WTC11 (cell line): Measurements from ENCODE around the gene DOK7. TPM values are rescaled to one million over a fixed set of nuclear protein-coding genes. Genes with fewer than 3 reads are reported as not detected.

Experiments used
- ATAC-seq: fragments of 200-7000 bp; cut with Tn5 transposase; 2 replicates; pipeline ENCODE4 v1.10.0; 2021; ENCODE audit warnings: mild to moderate bottlenecking, moderate library complexity
- CTCF ChIA-PET: fragments of 300-600 bp; sonication (Branson Sonifier 250); formaldehyde crosslinking; loops from one replicate; lab custom pipeline; 2021; ENCODE audit warnings: antibody characterized with exemption; lab: Charles Lee
- POLR2A ChIA-PET: fragments of 350-600 bp; sonication (Branson Sonifier 250); formaldehyde crosslinking; loops from one replicate; lab custom pipeline; 2021; ENCODE audit warnings: antibody characterized with exemption; lab: Charles Lee
- DNase-seq: peaks from one replicate; pipeline ENCODE4 v3.0.0; 2021; ENCODE audit warnings: low spot score
- H3K27ac Mint-ChIP-seq: 2 replicates; pipeline ENCODE4 v1.8.0; 2021; ENCODE audit warnings: mixed read lengths
- H3K27me3 Mint-ChIP-seq: 2 replicates; pipeline ENCODE4 v1.8.0; 2021; ENCODE audit warnings: low read depth, mild to moderate bottlenecking, moderate library complexity, mixed read lengths
- H3K36me3 Mint-ChIP-seq: 2 replicates; pipeline ENCODE4 v1.8.0; 2021; ENCODE audit warnings: mixed read lengths
- H3K4me1 Mint-ChIP-seq: 2 replicates; pipeline ENCODE4 v1.8.0; 2022; ENCODE audit warnings: mixed read lengths
- H3K4me3 Mint-ChIP-seq: 2 replicates; pipeline ENCODE4 v1.8.0; 2021; ENCODE audit warnings: mild to moderate bottlenecking, moderate library complexity, mixed read lengths
- H3K9me3 Mint-ChIP-seq: 2 replicates; pipeline ENCODE4 v1.8.0; 2021; ENCODE audit warnings: mixed read lengths
- AR ChIP-seq: fragments of 250-450 bp; sonication (Bioruptor Pico); IDR thresholded peaks from 2 replicates; pipeline ENCODE4 v1.9.0; 2021; ENCODE audit warnings: mild to moderate bottlenecking
- ATF6 ChIP-seq: sonication (generic); formaldehyde crosslinking; IDR thresholded peaks from 2 replicates; pipeline ENCODE4 v1.8.1; 2023; ENCODE audit warnings: mild to moderate bottlenecking, missing genetic modification reagents
- CREB1 ChIP-seq: sonication (generic); formaldehyde crosslinking; IDR thresholded peaks from 2 replicates; pipeline ENCODE4 v1.8.0; 2023; ENCODE audit warnings: mild to moderate bottlenecking, missing genetic modification reagents
- CTCF ChIP-seq: fragments of 200-600 bp; IDR thresholded peaks from 2 replicates; pipeline ENCODE4 v1.8.0; 2022; ENCODE audit warnings: antibody characterized with exemption
- E2F1 ChIP-seq: sonication (generic); formaldehyde crosslinking; IDR thresholded peaks from 2 replicates; pipeline ENCODE4 v1.8.0; 2022; ENCODE audit warnings: mild to moderate bottlenecking, missing genetic modification reagents
- FOXK1 ChIP-seq: sonication (generic); formaldehyde crosslinking; IDR thresholded peaks from 2 replicates; pipeline ENCODE4 v1.8.0; 2022; ENCODE audit warnings: mild to moderate bottlenecking, moderate library complexity, missing genetic modification reagents
- FOXP1 ChIP-seq: sonication (generic); formaldehyde crosslinking; IDR thresholded peaks from 2 replicates; pipeline ENCODE4 v1.8.0; 2022; ENCODE audit warnings: missing genetic modification reagents, mild to moderate bottlenecking, moderate library complexity, borderline replicate concordance
- IRF2 ChIP-seq: sonication (generic); formaldehyde crosslinking; IDR thresholded peaks from 2 replicates; pipeline ENCODE4 v1.8.0; 2022; ENCODE audit warnings: low read depth, missing genetic modification reagents, borderline replicate concordance
- MAX ChIP-seq: sonication (generic); formaldehyde crosslinking; IDR thresholded peaks from 2 replicates; pipeline ENCODE4 v1.8.0; 2022; ENCODE audit warnings: mild to moderate bottlenecking, missing genetic modification reagents
- MLX ChIP-seq: sonication (generic); formaldehyde crosslinking; IDR thresholded peaks from 2 replicates; pipeline ENCODE4 v1.8.1; 2023; ENCODE audit warnings: mild to moderate bottlenecking, missing genetic modification reagents, moderate library complexity
- NFATC4 ChIP-seq: fragments of 250-450 bp; sonication (Bioruptor Pico); IDR thresholded peaks from 2 replicates; pipeline ENCODE4 v1.9.0; 2021; ENCODE audit warnings: mild to moderate bottlenecking
- NR2C2 ChIP-seq: sonication (generic); formaldehyde crosslinking; IDR thresholded peaks from 2 replicates; pipeline ENCODE4 v1.8.0; 2022; ENCODE audit warnings: mild to moderate bottlenecking, missing genetic modification reagents
- OVOL2 ChIP-seq: fragments of 250-450 bp; sonication (Bioruptor Pico); IDR thresholded peaks from 2 replicates; pipeline ENCODE4 v1.9.0; 2021; ENCODE audit warnings: mild to moderate bottlenecking, borderline replicate concordance
- PREB ChIP-seq: sonication (generic); formaldehyde crosslinking; IDR thresholded peaks from 2 replicates; pipeline ENCODE4 v1.8.1; 2022; ENCODE audit warnings: mild to moderate bottlenecking, missing genetic modification reagents, moderate library complexity, borderline replicate concordance
- PRRX2 ChIP-seq: fragments of 250-450 bp; sonication (Bioruptor Pico); IDR thresholded peaks from 2 replicates; pipeline ENCODE4 v1.8.0; 2021; ENCODE audit warnings: mild to moderate bottlenecking
- RELA ChIP-seq: sonication (generic); formaldehyde crosslinking; IDR thresholded peaks from 2 replicates; pipeline ENCODE4 v1.8.1; 2022; ENCODE audit warnings: missing genetic modification reagents, mild to moderate bottlenecking, borderline replicate concordance
- SMAD3 ChIP-seq: sonication (generic); formaldehyde crosslinking; IDR thresholded peaks from 2 replicates; pipeline ENCODE4 v1.8.0; 2022; ENCODE audit warnings: missing genetic modification reagents, mild to moderate bottlenecking, borderline replicate concordance
- SP1 ChIP-seq: sonication (generic); formaldehyde crosslinking; conservative IDR thresholded peaks from 2 replicates; pipeline ENCODE4 v1.8.1; 2022; ENCODE audit warnings: missing genetic modification reagents
- ZNF232 ChIP-seq: sonication (generic); formaldehyde crosslinking; IDR thresholded peaks from 2 replicates; pipeline ENCODE4 v1.8.0; 2022; ENCODE audit warnings: mild to moderate bottlenecking, missing genetic modification reagents
- ZNF263 ChIP-seq: sonication (generic); formaldehyde crosslinking; IDR thresholded peaks from 2 replicates; pipeline ENCODE4 v1.8.1; 2022; ENCODE audit warnings: low read depth, mild to moderate bottlenecking, moderate library complexity, missing genetic modification reagents
- ZNF416 ChIP-seq: fragments of 250-450 bp; sonication (Bioruptor Pico); IDR thresholded peaks from 2 replicates; pipeline ENCODE4 v1.9.0; 2021; ENCODE audit warnings: mild to moderate bottlenecking, inconsistent platforms
- total RNA-seq: library from RNA; stranded (reverse); gene quantifications from 3 replicates; pipeline ENCODE4 v1.2.3, GENCODE V29; 2021

DOK7 gene
- total RNA-seq, 1 experiment from 2014 or later = 0.22 TPM

- TF ChIP-seq CTCF (no peak), ZNF232 (CRISPR knock-in tag) (no peak), ZNF416 (CRISPR knock-in tag) (no peak), NR2C2 (no peak), CREB1 (CRISPR knock-in tag) (no peak), RELA (CRISPR knock-in tag) (no peak), SP1 (CRISPR knock-in tag) (no peak), FOXP1 (CRISPR knock-in tag) (no peak), ATF6 (CRISPR knock-in tag) (no peak), SMAD3 (no peak), AR (CRISPR knock-in tag) (no peak)
These were observed 54.0 kb downstream of the DOK7 start (continued) for GRCh38 chr4:3516836-3517730.

GRCh38 chr4:3517731-3518510, 54.8 kb downstream of the DOK7 start:
- H3K4me3 Mint-ChIP-seq = no peak overlapping the region
- ChIA-PET POLR2A (no interaction called here), CTCF (no interaction called here)
- no peaks in the 10 kb centered on the region for H3K27me3 Mint-ChIP-seq
- peaks cover 4% of the 10 kb centered on the region; the same call in 1 of the 2 replicates for H3K4me1 Mint-ChIP-seq
- H3K27ac Mint-ChIP-seq = no peak overlapping the region
- ATAC-seq = no peak
- no peaks in the 10 kb centered on the region for H3K9me3 Mint-ChIP-seq
- TF ChIP-seq AR (CRISPR knock-in tag) (no peak), OVOL2 (no peak), ZNF263 (CRISPR knock-in tag) (no peak), FOXK1 (CRISPR knock-in tag) (no peak), MAX (CRISPR knock-in tag) (no peak), PRRX2 (no peak), CREB1 (CRISPR knock-in tag) (no peak), SMAD3 (no peak), MLX (CRISPR knock-in tag) (no peak), IRF2 (CRISPR knock-in tag) (no peak), E2F1 (CRISPR knock-in tag) (no peak), NFATC4 (no peak), PREB (CRISPR knock-in tag) (no peak)
- DNase-seq = peak; percentile 10
- H3K36me3 Mint-ChIP-seq = peaks cover 53% of the 10 kb centered on the region
